Measurements from ENCODE around the gene ORC1.

The ORC1 gene

DNA sequence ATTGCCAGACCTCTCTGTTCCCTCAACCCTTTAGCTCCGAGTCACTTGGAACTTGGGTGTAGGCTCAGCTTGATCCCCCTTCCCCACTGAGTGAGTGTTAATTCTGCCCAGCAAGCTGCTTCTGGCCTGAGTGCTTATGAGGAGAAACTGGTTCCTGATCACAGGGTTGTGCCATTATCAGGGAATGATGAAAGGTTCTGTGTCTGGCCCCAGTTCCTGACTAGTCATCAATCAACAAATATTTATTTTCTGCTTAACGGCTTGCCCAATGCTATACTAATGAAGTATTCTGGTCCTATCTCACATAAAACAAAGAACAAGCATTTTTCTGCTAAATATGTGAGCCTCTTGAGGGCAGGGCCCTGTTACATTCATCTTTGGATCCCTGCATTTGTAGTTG is 59.0 kb downstream of the ORC1 start:
- DNase-seq (ENCODE audit: low read depth, low spot score): no peak

DNA sequence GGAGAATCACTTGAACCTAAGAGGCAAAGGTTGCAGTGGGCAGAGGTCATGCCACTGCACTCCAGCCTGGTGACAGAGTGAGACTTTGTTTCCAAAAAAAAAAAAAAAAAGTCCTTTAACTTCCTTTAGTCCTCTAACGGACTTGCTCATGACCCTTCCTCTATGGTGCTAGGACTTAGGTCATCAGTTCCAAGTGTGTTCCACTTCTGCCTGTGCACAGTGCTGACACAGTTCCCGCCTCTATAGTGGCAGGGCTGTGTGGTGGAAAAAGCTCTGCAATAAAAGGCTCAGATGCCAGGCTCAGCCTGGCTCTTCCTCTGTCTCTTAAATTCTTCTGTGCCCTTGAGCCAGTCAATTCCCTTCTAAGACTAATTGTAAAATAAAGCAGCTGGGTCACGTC is 60.2 kb downstream of the ORC1 start:
- no peak for DNase-seq (ENCODE audit: low read depth, low spot score)

DNA sequence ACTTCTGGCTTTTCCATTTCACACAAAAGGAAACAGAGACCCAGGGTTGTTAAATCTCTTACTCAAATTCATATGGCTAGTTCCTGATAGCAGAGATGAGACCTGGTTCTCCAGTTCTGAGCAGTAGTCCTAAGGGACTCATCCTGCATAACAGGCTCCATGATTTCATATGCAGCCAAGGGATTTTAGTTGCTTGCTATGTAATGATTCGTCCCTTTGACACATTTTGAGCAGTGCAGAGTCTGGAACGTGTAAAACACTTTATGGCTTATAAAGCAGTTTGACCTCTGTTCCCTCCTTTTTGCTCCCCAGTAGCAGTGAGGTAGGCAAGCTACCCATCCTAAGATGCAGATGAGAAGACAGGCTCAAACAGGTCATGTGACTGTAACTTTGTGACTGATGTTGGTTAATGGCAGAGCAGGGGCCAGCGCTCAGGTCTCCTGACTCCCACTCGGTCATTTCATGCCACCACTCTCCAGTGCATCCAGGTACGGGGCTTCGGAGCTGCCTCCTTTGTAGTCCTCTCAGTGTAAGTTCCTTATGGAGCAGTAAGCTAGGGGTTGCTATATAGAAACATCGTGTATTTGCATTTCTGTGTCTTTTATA is 62.5 kb downstream of the ORC1 start:
- no peak for DNase-seq (ENCODE audit: low read depth, low spot score)

DNA sequence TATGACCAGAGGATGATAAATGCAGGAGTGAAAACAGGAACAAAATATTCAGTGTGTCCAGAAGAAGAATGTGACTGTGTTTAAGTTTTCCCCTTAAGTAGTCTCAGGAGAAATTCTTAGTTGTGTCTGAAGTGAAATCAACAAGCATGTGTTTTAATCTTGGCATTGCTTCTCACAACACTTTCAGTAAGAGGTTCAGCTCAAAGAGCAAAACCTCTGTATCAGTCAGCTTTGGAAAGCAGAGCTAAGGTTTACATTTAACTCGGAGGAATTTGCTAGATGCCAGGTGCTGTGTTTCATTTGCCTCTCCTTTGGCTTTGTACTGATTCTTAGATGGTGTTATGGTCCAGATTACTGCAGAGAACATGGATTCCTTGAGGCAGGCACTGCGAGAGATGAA is 66.8 kb downstream of the ORC1 start:
- DNase-seq (ENCODE audit: low read depth, low spot score): no peak

DNA sequence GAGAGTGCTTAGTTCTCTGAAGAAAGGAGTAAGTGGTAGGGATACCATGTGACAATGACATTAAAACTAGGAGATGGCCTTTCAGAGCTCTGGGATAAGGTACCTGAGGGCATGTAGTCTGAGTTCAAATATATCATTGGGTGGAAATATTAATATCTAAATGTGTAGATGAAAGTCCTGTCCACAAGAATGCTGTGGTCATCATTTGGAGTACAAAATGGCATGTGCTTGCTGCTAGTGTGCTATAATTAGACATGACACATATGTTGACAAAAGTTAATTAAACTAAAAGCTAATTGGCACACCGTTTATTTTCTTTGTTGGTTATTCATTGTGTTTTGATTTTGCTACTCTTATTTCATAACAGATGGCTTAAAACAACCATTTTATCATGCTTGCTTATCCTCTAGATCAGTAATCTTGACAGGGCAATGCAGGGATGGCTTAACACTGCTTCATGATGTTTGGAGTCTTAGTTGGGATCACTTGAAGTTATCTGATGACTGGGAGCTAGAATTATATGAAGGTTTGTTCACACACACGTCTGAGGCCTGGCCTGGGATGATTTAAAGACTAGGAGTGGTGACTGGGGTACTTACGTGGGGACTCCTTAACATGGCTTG is 69.2 kb downstream of the ORC1 start:
- DNase-seq (ENCODE audit: low read depth, low spot score): no peak

DNA sequence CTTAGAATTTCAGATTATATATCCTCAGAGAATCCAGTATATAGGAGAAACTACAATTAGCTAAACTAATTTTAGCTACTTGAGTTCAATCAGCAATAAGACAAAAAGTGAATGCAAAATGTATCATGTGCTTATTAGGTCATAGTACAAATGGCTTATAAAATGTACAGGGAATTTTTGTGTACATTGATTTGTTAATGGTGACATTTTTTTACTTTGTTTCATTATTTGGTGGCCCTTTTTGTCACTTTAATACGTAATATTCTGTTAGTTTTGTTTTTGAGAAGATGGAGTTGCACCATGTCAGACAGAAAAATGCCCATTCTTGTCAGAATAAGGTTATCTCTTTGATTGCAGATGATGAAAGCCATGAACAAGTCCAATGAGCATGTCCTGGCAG is 71.8 kb downstream of the ORC1 start:
- DNase-seq (ENCODE audit: low read depth, low spot score): no peak

DNA sequence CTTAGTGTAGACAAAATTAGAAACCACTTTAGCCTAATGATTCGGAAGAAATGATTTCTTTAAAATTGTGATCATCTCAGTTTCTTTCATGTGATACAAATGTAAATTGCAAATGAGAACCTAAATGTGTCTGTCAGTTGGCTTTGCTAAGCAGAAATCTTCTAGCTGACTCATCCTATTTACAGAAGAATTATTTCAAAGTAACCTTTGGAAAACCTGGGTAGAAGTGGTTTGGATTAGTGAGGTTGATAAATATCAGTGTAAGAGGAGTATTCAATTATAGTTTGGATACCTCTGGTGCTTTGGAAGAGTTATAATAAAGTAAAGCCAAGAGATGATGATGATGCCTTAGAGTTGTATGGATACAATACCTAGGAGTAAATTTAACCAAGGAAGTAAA is 75.6 kb downstream of the ORC1 start:
- DNase-seq (ENCODE audit: low read depth, low spot score): no peak

DNA sequence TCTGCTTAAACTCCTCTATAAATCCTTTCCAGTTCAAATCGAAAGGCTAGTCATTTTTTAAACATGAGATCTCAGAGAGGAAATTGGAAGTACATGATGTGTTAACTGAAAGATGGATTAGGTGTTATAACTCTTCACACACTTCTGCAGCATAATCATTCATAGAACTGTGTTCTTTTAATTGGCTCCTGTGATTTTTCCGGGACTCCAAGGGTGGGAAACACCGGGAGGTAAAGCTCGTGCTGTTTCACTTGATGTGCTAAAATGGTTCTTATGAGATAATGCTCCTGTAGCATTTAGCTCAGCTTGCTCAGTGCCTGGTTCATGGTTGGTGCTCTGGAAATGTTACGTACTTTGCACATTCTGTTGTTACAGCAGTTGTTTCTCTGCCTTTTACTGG is 78.4 kb downstream of the ORC1 start:
- DNase-seq (ENCODE audit: low read depth, low spot score): no peak

DNA sequence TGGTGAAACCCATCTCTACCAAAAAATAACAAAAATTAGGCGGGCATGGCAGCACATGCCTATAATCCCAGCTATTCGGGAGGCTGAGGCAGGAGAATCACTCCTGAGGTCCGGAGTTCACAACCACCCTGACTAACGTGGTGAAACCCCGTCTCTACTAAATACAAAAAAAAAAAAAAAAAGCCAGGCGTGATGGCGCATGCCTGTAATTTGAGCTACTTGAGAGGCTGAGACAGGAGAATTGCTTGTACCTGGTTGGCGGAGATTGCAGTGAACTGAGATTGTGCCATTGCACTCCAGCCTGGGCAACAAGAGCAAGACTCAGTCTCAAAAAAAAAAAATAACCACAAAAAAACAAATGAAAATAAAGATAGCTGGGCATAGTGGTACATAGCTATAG is 80.5 kb downstream of the ORC1 start:
- DNase-seq (ENCODE audit: low read depth, low spot score): no peak
